Liver (tissue), 3 donors: ENCODE measurements around the gene NIM1K.

Experiments
- ATF3 ChIP-seq: IDR thresholded peaks from 2 replicates; pipeline ENCODE4 v1.6.1; 2016; ENCODE audit warnings: antibody characterized with exemption
- CTCF ChIP-seq: fragments of 150-350 bp; IDR thresholded peaks from 2 replicates; pipeline ENCODE4 v1.5.1; 2017; ENCODE audit warnings: improper control_type of control experiment, low read depth, low read length; ENCODE audit not compliant: missing input control
- HNF4A ChIP-seq, 2 donors: conservative IDR thresholded peaks; 2 replicates each; pipeline ENCODE4 v1.6.1; 2016; ENCODE audit warnings: antibody characterized with exemption in 2 of 2, mild to moderate bottlenecking in 2 of 2
- JUND ChIP-seq, 2 donors: IDR thresholded peaks; 2 replicates each; pipeline ENCODE4 v1.6.1; 2016; ENCODE audit warnings: antibody characterized with exemption in 2 of 2
- SP1 ChIP-seq: IDR thresholded peaks from 2 replicates; pipeline ENCODE4 v1.6.1; 2018; ENCODE audit warnings: antibody characterized with exemption, mild to moderate bottlenecking
- TF ChIP-seq, protein P1 (sequence below): IDR thresholded peaks from 2 replicates; pipeline ENCODE4 v1.6.1; 2016; ENCODE audit warnings: antibody characterized with exemption, mild to moderate bottlenecking
- donor health status: healthy.
- donor health status: healthy.

- TF ChIP-seq CTCF (no peak), JUND (IDR thresholded peaks at IDR 0.05) (no peak), SP1 (no peak), ATF3 (no peak), HNF4A (conservative IDR thresholded peaks at IDR 0.05) (no peak)
- TF ChIP-seq, protein P1, sequence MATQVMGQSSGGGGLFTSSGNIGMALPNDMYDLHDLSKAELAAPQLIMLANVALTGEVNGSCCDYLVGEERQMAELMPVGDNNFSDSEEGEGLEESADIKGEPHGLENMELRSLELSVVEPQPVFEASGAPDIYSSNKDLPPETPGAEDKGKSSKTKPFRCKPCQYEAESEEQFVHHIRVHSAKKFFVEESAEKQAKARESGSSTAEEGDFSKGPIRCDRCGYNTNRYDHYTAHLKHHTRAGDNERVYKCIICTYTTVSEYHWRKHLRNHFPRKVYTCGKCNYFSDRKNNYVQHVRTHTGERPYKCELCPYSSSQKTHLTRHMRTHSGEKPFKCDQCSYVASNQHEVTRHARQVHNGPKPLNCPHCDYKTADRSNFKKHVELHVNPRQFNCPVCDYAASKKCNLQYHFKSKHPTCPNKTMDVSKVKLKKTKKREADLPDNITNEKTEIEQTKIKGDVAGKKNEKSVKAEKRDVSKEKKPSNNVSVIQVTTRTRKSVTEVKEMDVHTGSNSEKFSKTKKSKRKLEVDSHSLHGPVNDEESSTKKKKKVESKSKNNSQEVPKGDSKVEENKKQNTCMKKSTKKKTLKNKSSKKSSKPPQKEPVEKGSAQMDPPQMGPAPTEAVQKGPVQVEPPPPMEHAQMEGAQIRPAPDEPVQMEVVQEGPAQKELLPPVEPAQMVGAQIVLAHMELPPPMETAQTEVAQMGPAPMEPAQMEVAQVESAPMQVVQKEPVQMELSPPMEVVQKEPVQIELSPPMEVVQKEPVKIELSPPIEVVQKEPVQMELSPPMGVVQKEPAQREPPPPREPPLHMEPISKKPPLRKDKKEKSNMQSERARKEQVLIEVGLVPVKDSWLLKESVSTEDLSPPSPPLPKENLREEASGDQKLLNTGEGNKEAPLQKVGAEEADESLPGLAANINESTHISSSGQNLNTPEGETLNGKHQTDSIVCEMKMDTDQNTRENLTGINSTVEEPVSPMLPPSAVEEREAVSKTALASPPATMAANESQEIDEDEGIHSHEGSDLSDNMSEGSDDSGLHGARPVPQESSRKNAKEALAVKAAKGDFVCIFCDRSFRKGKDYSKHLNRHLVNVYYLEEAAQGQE = no peak
These were observed 3.7 kb downstream of the NIM1K start for GRCh38 chr5:43195670-43196265.
